ENCODE data around the gene CBR4. TPM values are rescaled to one million over a fixed set of nuclear protein-coding genes. Genes with fewer than 3 reads are reported as not detected.
"Not testable (repeated sequence)": the region's sequence is repeated elsewhere in the genome, so short reads cannot be mapped to it uniquely, and the experiment has no call there.

CBR4 gene
- polyA plus RNA-seq, 3 donors, result 41.0 to 44.6 (median 41.4) TPM

DNA sequence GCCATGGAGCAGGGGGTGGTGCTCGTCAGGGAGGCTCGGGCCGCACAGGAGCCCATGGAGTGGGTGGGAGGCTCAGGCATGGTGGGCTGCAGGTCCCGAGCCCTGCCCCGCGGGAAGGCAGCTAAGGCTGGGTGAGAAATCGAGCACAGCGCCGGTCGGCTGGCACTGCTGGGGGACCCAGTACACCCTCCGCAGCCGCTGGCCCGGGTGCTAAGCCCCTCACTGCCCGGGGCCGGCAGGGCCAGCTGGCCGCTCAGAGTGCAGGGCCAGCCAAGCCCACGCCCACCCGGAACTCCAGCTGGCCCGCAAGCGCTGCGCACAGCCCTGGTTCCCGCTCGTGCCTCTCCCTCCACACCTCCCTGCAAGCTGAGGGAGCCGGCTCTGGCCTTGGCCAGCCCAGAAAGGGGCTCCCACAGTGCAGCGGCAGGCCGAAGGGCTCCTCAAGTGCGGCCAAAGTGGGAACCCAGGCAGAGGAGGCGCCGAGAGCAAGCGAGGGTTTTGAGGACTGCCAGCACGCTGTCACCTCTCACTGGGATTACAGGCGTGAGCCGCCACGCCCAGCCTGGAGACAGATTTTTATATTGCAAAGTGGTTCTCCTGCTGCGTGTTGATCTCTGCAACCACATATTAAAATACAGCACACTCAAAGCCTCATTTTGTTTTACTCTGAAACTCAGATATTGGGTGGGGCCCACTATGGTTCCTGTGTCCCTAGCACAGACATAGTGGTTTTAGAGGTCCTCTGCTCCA, 26.0 kb upstream of the CBR4 start:
- DNase-seq (ENCODE audit: low read depth in 3 of 3, low spot score in 2 of 3), result not testable (repeated sequence)

- DNase-seq (ENCODE audit: low read depth in 3 of 3, low spot score in 2 of 3), result no peak
Observed at GRCh38 chr4:169033660-169034059, 23.6 kb upstream of the CBR4 start.

GRCh38 chr4:169032883-169033645, 23.0 kb upstream of the CBR4 start:
- DNase-seq (ENCODE audit: low read depth in 3 of 3, low spot score in 2 of 3), result no peak

DNA sequence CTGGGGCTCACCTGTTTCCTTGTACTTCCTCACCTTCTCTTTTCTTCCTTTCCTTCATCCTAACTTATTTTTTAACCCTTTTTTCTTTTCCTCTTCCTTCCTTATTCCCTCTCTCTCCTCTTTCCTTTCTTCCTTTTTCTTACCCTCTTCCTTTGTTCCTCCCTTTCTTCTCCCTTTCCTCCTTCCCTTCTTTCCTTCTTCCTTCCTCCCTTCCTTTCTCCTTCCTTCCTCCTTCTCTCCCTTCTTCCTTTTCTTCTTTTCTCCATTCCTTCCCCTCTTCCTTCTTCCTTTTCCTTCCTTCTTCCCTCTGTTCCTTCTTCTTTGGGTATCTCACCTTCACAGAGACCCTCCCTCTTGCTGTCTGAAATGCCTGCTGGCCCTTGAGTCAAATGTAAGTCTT, 22.1 kb upstream of the CBR4 start:
- DNase-seq (ENCODE audit: low read depth in 3 of 3, low spot score in 2 of 3), result no peak

GRCh38 chr4:169031392-169031791, 21.3 kb upstream of the CBR4 start:
- no peak for DNase-seq (ENCODE audit: low read depth in 3 of 3, low spot score in 2 of 3)

DNA sequence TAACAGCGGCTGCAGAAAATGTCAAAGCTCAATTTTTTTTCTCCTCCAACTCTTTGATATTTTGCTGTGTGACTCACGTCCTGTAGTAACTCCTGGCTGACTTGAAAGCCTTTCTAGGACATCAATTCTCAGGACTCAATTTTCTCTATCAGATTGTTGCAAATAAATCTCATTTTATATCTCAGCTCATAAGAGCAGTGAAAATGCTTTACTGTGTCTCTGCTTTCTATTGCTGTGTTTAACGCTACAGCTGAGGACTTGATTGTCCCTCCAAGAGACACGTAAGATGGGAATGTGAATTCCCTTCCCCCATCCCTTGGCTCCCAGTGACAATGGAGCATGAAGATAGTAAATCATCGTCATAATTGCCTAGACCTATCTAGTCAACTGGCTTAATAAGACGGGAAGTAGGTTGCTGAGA, 20.5 kb upstream of the CBR4 start:
- no peak for DNase-seq (ENCODE audit: low read depth in 3 of 3, low spot score in 2 of 3)

- DNase-seq (ENCODE audit: low read depth in 3 of 3, low spot score in 2 of 3), result no peak
Observed at GRCh38 chr4:169029947-169030346, 19.9 kb upstream of the CBR4 start.

- DNase-seq (ENCODE audit: low read depth in 3 of 3, low spot score in 2 of 3), result no peak
Observed at GRCh38 chr4:169027663-169028062, 17.6 kb upstream of the CBR4 start.

GRCh38 chr4:169025184-169025583, 15.1 kb upstream of the CBR4 start:
- DNase-seq (ENCODE audit: low read depth in 3 of 3, low spot score in 2 of 3), result no peak

DNA sequence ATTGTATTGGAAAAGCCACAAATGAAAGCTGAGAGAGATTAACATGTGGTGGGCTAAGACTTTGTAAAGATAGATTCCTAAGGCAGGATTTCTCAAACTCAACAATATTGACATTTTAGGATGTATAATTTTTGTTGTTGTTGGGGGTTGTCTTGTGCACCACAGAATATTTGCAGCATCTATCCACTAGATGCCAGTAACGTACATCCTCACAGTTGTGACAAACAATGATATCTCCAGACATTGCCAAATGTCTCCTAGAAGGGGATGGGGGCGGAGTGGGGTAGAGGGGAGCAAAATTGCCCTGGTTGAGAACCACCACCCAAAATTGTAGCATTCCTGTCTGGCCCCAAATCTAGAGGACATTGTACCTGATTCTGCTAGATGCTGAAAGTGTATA, 14.7 kb upstream of the CBR4 start:
- no peak for DNase-seq (ENCODE audit: low read depth in 3 of 3, low spot score in 2 of 3)

GRCh38 chr4:169018406-169018805, 8.4 kb upstream of the CBR4 start:
- DNase-seq (ENCODE audit: low read depth in 3 of 3, low spot score in 2 of 3), result no peak

DNA sequence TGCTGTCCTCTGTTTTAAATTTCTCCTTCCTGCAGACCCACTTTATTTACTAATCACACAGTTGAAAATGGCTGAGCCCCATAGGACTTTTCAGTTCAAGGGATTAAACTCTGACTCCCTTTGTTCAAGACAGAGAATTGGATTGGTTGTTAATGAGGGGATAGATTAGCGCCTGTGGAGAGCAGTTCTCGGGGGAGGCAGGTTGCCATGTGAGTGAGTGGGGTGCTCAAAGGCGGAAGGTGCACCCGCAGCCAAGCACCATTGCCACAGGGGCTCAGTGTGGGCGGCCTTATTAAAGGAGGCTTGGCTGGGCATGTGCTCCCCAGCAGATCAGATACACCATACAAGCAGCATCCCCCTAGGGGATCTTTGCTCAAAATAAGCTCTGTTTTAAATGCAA, 7.9 kb upstream of the CBR4 start:
- DNase-seq (ENCODE audit: low read depth in 3 of 3, low spot score in 2 of 3), result no peak

- no peak for DNase-seq (ENCODE audit: low read depth in 3 of 3, low spot score in 2 of 3)
Observed at GRCh38 chr4:169015186-169015623, 5.2 kb upstream of the CBR4 start.

DNA sequence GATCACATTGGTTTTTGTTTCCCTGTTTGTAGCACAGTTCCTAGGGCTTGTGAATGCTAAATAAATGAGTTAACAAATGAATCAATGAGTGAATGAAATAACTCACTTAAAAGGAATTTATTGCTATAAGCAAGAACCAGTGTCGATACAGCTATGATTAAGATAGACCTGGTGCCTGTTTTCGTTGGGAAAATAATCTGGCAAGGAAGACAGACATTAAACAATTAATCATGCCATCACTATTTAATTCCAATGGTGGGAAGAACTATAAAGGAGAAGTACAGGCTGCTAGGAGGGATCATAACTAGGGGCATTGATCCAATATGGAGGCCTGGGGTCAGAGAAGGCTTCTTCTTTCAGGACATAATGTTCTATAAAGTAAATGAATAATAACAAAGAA, 4.5 kb upstream of the CBR4 start:
- DNase-seq (ENCODE audit: low read depth in 3 of 3, low spot score in 2 of 3), result no peak

DNA sequence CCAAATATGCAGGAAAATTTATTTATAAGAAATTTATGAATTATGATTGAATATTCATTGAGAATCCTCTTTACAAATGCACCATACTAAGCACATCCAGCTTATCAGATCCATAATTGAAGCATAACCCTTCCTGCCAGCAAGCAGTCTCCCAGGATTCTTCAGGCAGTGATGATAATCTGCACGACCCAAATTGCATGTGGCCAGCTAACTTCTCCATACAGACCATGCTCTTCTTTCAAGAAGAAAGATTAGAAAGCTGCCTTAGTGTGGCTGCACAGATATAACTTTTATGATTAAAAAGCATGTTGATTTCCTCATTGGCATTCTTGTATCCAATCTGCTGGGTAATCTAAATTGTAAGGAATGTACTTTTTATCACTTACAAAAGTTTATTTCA, 3.3 kb upstream of the CBR4 start:
- DNase-seq (ENCODE audit: low read depth in 3 of 3, low spot score in 2 of 3), result no peak

GRCh38 chr4:169012049-169012448, 2.0 kb upstream of the CBR4 start:
- no peak for DNase-seq (ENCODE audit: low read depth in 3 of 3, low spot score in 2 of 3)

GRCh38 chr4:169009286-169010124, 550 bp downstream of the CBR4 start:
- DNase-seq (ENCODE audit: low read depth in 3 of 3, low spot score in 2 of 3), result peak in 2 of 3 donors; percentile 55 to 65

GRCh38 chr4:169005453-169006099, 4.5 kb downstream of the CBR4 start:
- DNase-seq (ENCODE audit: low read depth in 3 of 3, low spot score in 2 of 3), result no peak

- no peak for DNase-seq (ENCODE audit: low read depth in 3 of 3, low spot score in 2 of 3)
Observed at GRCh38 chr4:169000315-169000714, 9.7 kb downstream of the CBR4 start.

- DNase-seq (ENCODE audit: low read depth in 3 of 3, low spot score in 2 of 3), result no peak
Observed at GRCh38 chr4:168999809-169000208, 10.2 kb downstream of the CBR4 start.

DNA sequence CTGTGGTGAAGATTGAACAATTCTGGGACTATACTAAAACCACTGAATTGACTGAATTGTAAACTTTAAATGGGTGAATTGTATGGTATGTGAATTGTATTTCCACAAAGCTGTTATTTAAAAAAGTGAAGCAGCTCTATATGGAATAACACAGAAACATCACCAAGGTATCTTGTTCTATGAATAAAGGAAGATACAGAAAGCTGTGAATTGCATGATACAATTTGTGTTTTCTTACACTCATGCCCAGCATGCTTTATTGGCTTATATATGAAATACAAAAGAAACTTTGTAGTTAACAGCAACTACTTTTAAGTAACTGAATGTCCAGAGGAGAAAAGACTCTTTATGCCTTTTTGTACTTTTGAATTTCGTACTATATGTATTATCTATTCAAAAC, 11.5 kb downstream of the CBR4 start:
- no peak for DNase-seq (ENCODE audit: low read depth in 3 of 3, low spot score in 2 of 3)
